Prostate gland (tissue), 2 donors: ENCODE results near the gene ANXA2R.
A peak's percentile ranks its signal among the peaks of the same experiment; 100 is the strongest.

Source experiments
- CTCF ChIP-seq, 4 experiments: fragments of 200-600 bp in 2 of 4; fragments of 450-650 bp in 2 of 4; sonication (generic) in 2 of 4; IDR thresholded peaks; 1 replicate in 3 of 4; 2 replicates in 1 of 4; pipeline ENCODE4 v1.5.1; 2016 to 2019; ENCODE audit warnings: antibody characterized with exemption in 4 of 4, mild to moderate bottlenecking in 2 of 4, moderate library complexity in 2 of 4
- POLR2AphosphoS5 ChIP-seq: sonication (generic); formaldehyde crosslinking; IDR thresholded peaks from one replicate; pipeline ENCODE4 v1.6.1; 2017; ENCODE audit warnings: antibody characterized with exemption

DNA sequence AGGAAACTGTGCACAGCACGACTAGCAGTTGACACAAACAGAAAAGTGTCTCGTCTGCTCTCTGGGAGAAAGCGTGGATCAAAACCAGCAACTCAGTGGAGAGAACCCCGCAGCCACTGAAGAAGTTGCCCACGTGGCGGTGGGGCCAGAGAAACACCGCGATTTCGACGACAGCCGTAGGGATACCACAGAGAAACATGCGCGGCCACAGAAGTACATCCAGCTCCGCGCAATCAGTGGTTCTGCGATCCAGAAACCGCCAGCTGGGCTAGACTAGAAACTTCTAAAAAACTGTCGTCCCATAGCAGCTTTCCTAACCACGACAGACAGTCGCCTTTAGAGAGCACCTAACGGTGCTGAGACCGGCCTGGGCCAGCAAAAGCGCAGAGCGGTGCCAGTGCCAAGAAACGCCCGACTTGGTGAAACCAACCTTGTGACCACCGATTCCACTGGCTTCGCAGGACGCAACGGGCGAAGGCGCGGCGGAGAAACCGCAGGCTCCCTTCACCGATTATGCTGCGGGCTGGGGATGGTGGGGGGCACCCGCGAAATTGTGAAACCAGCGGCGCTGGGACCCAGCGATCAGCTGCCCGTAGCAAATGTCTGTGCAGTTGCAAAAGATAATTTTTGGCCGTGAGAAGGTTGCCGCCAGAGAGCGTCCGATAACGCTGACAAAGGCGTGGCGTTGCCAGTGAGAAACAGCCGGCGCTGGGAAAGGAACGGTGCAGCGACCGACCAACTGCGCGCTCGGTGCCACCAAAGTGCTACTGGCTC lies 2.7 kb upstream of the ANXA2R start:
- TF ChIP-seq CTCF (IDR thresholded peaks at IDR 0.05) (peak in 2 of 4 experiments; percentile 21 to 36), POLR2AphosphoS5 (peak; percentile 23)
